GM12873 (cell line): ENCODE results near the gene APPL2.

Experiments used
- CTCF ChIP-seq: IDR thresholded peaks from 2 replicates; pipeline ENCODE4 v1.5.1; 2012; ENCODE audit warnings: low read depth, mild to moderate bottlenecking, moderate library complexity, low read length, control low read depth; ENCODE audit not compliant: insufficient read depth; ENCODE audit errors: missing control alignments

Gene APPL2

GRCh38 chr12:105190530-105190929 is 45.4 kb downstream of the APPL2 start:
- TF ChIP-seq CTCF, result no peak

DNA sequence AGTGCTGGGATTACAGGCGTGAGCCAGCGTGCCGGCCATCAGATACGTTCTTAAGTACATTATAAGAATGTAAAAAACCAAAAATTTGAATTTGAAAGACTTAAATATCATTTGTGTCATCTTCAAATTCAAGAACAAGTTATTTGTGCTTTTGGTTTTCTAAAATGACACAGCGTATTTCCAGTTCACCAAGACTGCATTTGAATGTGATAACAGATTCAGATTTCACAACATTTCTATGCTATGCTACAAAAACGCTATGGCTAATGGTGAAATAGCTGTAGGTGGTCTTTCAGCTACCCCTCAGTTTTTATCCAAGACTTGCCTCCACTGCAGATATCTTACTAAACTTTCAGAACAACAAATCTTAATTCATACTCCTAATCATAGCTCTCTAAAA is 46.7 kb downstream of the APPL2 start:
- no peak for TF ChIP-seq CTCF

DNA sequence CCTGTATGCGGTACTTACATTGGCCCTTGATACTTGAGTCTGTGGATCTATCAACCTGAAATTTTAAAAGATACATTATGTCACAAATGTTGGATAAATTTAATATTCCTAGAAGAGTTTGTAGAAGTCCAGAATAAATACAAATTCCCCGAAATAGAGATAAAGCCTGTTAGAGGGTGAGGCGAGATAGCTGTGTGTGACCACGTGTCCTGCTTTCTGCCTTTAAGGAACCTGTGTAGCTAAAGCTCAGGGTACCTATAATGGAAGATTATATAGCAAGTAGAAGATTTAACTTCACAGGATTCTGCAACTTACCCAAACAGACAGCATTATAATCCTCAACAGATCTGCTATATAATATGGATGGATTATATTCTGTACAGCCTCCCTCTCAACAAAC is 58.8 kb downstream of the APPL2 start:
- TF ChIP-seq CTCF, result no peak

- no peak for TF ChIP-seq CTCF
Measured at GRCh38 chr12:105175397-105175990, 60.5 kb downstream of the APPL2 start.

DNA sequence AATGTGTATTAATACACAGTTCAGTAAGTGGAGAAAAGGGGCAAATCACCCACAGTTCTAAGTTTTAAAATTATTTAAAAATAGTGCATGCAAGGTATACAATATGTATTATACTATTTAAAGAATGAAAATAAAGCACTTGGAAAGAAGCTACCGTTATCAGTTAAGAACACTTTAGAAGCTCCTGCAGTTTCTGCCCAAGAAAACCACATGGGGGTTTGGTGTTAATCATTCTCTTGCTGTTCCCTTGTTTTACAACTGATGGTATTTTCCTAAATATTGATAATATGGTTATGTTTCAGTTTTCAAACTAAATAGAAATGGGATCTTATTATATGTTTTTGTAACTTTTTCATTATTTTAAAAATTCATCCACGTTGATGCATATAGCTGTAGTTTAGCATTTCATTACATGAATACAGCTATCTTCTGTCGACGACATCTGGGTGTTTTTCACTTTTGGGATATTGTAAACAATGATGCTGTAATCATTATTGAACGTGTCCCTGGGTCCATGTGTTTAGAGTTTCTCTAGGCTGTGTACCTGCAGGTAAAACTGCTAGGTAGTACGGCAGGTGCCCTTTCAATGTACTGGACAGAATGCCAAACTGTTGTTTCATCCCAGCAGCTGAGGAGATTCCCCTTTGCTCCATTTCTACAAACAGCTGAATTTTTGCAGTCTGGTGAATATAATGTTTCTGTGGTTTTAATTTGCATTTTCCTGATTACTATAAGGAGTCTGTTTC is 64.1 kb downstream of the APPL2 start:
- TF ChIP-seq CTCF, result no peak

GRCh38 chr12:105170139-105170538 is 65.8 kb downstream of the APPL2 start:
- TF ChIP-seq CTCF, result no peak

DNA sequence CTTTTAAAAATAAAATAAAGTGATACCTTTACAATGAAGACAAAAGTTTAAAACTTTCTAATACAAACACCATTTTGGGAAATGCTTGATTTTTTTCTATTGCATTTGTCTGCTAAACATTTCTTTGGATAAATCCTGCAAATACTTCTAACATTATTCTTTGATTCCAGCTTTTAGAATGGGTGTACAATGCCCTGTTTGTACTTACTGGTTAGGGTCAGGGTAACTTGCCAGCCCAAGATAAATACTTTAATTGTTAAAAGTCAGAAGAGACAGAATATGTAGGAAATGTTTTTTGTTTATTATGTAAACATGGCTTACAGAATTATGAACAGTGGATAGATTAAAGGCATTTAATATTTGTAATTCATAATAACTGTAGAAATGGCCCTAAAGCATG is 68.0 kb downstream of the APPL2 start:
- no peak for TF ChIP-seq CTCF
